HepG2 (cell line): ENCODE measurements around the gene EPM2AIP1. TPM values are rescaled to one million over a fixed set of nuclear protein-coding genes. Genes with fewer than 3 reads are reported as not detected.
A peak's percentile ranks its signal among the peaks of the same experiment; 100 is the strongest.

ENCODE experiments used
- AGO2 ChIP-seq: fragments of 200-400 bp; formaldehyde crosslinking; optimal IDR thresholded peaks from 2 replicates; pipeline ENCODE3; 2017; ENCODE audit warnings: mild to moderate bottlenecking, low read depth, low read length, moderate library complexity
- FOXP4 ChIP-seq: sonication (generic); formaldehyde crosslinking; IDR thresholded peaks from 2 replicates; pipeline ENCODE4 v1.4.0; 2020; ENCODE audit warnings: missing genetic modification reagents
- HBP1 ChIP-seq: IDR thresholded peaks from 2 replicates; pipeline ENCODE4 v1.6.1; 2016; ENCODE audit warnings: low read depth, control low read depth
- HNRNPL ChIP-seq: fragments of 200-400 bp; formaldehyde crosslinking; IDR thresholded peaks from 2 replicates; pipeline ENCODE4 v1.6.1; 2017; ENCODE audit warnings: mild to moderate bottlenecking, low read depth, low read length
- KDM5B ChIP-seq: sonication (generic); formaldehyde crosslinking; IDR thresholded peaks from 2 replicates; pipeline ENCODE4 v1.4.0; 2020; ENCODE audit warnings: missing genetic modification reagents, mild to moderate bottlenecking, borderline replicate concordance
- NFRKB ChIP-seq: fragments of 450-650 bp; IDR thresholded peaks from 2 replicates; pipeline ENCODE4 v1.6.1; 2017
- SMAD3 ChIP-seq: sonication (generic); formaldehyde crosslinking; IDR thresholded peaks from 2 replicates; pipeline ENCODE4 v1.4.0; 2020; ENCODE audit warnings: missing genetic modification reagents
- ZKSCAN5 ChIP-seq: sonication (generic); formaldehyde crosslinking; IDR thresholded peaks from 2 replicates; pipeline ENCODE4 v1.5.1; 2020; ENCODE audit warnings: mild to moderate bottlenecking, missing genetic modification reagents
- ZMYM2 ChIP-seq: sonication (generic); formaldehyde crosslinking; IDR thresholded peaks from 2 replicates; pipeline ENCODE4 v1.8.0; 2022; ENCODE audit warnings: mild to moderate bottlenecking, missing genetic modification reagents
- ZNF546 ChIP-seq: sonication (generic); formaldehyde crosslinking; conservative IDR thresholded peaks from 2 replicates; pipeline ENCODE4 v1.8.1; 2023; ENCODE audit warnings: mild to moderate bottlenecking, missing genetic modification reagents
- ZNF564 ChIP-seq: sonication (generic); formaldehyde crosslinking; IDR thresholded peaks from 2 replicates; pipeline ENCODE4 v1.8.1; 2023; ENCODE audit warnings: mild to moderate bottlenecking, missing genetic modification reagents
- ZNF777 ChIP-seq: sonication (generic); formaldehyde crosslinking; IDR thresholded peaks from 2 replicates; pipeline ENCODE4 v1.4.0; 2020; ENCODE audit warnings: missing genetic modification reagents
- ZUFSP ChIP-seq: sonication (generic); formaldehyde crosslinking; IDR thresholded peaks from 2 replicates; pipeline ENCODE4 v1.9.0; 2021; ENCODE audit warnings: missing genetic modification reagents, mild to moderate bottlenecking, borderline replicate concordance
- ZZZ3 ChIP-seq: sonication (generic); formaldehyde crosslinking; IDR thresholded peaks from 2 replicates; pipeline ENCODE4 v1.4.0; 2020; ENCODE audit warnings: missing genetic modification reagents, mild to moderate bottlenecking, borderline replicate concordance
- polyA plus RNA-seq, 8 experiments: library from polyadenylated mRNA; depleted of rRNA in 3 of 8; stranded (reverse) in 7 of 8; unstranded in 1 of 8; fragments of >200 nt; fragmentation: Illumina TruSeq in 4 of 8; extraction: Trizol in 4 of 8; gene quantifications; 2 replicates each; pipeline versions ENCODE4 v1.2.1 to v1.2.3, GENCODE V29; 2011 to 2016; ENCODE audit warnings: low read depth in 4 of 8, missing spikeins in 1 of 8, mixed read lengths in 1 of 8; ENCODE audit not compliant: insufficient read depth in 1 of 8
- total RNA-seq, 5 experiments: library from RNA; depleted of rRNA; stranded (reverse); fragments of >200 nt; fragmentation: Illumina TruSeq; extraction: Trizol; gene quantifications; 2 replicates each; pipeline ENCODE4 v1.2.3, GENCODE V29; 2016; ENCODE audit warnings: low read depth in 1 of 5
- TF ChIP-seq, protein P1 (sequence below): sonication (generic); formaldehyde crosslinking; IDR thresholded peaks from 2 replicates; pipeline ENCODE4 v1.4.0; 2020; ENCODE audit warnings: missing genetic modification reagents

The EPM2AIP1 gene
- total and polyA plus RNA-seq, 2 of the 13 experiments (the other 11 are each of a cell fraction or from before 2014, with no cell fraction given) = 10.7 to 23.0 TPM

DNA sequence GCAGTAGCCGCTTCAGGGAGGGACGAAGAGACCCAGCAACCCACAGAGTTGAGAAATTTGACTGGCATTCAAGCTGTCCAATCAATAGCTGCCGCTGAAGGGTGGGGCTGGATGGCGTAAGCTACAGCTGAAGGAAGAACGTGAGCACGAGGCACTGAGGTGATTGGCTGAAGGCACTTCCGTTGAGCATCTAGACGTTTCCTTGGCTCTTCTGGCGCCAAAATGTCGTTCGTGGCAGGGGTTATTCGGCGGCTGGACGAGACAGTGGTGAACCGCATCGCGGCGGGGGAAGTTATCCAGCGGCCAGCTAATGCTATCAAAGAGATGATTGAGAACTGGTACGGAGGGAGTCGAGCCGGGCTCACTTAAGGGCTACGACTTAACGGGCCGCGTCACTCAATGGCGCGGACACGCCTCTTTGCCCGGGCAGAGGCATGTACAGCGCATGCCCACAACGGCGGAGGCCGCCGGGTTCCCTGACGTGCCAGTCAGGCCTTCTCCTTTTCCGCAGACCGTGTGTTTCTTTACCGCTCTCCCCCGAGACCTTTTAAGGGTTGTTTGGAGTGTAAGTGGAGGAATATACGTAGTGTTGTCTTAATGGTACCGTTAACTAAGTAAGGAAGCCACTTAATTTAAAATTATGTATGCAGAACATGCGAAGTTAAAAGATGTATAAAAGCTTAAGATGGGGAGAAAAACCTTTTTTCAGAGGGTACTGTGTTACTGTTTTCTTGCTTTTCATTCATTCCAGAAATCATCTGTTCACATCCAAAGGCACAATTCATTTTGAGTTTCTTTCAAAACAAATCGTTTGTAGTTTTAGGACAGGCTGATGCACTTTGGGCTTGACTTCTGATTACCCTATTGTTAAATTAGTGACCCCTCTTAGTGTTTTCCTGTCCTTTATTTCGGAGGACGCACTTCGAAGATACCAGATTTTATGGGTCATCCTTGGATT lies 674 bp upstream of the EPM2AIP1 start, which contains the start of gene MLH1 (continued):
- TF ChIP-seq HNRNPL (peak; percentile 65; the same call in 1 of the 2 replicates), ZNF564 (CRISPR knock-in tag) (peak; percentile 68; the same call in 1 of the 2 replicates), ZNF546 (CRISPR knock-in tag) (no peak), AGO2 (no peak), KDM5B (CRISPR knock-in tag) (peak; percentile 42; the same call in 1 of the 2 replicates), ZMYM2 (CRISPR knock-in tag) (no peak), HBP1 (CRISPR knock-in tag) (peak; percentile 80; the same call in 1 of the 2 replicates), SMAD3 (CRISPR knock-in tag) (peak; percentile 55; the same call in 1 of the 2 replicates), FOXP4 (CRISPR knock-in tag) (no peak), ZNF777 (CRISPR knock-in tag) (peak; percentile 59), ZKSCAN5 (no peak), ZZZ3 (CRISPR knock-in tag) (0 out of 2 replicates have a peak, but pooled peaks have one; percentile 80), NFRKB (no peak), ZUFSP (no peak)
- TF ChIP-seq, protein P1, sequence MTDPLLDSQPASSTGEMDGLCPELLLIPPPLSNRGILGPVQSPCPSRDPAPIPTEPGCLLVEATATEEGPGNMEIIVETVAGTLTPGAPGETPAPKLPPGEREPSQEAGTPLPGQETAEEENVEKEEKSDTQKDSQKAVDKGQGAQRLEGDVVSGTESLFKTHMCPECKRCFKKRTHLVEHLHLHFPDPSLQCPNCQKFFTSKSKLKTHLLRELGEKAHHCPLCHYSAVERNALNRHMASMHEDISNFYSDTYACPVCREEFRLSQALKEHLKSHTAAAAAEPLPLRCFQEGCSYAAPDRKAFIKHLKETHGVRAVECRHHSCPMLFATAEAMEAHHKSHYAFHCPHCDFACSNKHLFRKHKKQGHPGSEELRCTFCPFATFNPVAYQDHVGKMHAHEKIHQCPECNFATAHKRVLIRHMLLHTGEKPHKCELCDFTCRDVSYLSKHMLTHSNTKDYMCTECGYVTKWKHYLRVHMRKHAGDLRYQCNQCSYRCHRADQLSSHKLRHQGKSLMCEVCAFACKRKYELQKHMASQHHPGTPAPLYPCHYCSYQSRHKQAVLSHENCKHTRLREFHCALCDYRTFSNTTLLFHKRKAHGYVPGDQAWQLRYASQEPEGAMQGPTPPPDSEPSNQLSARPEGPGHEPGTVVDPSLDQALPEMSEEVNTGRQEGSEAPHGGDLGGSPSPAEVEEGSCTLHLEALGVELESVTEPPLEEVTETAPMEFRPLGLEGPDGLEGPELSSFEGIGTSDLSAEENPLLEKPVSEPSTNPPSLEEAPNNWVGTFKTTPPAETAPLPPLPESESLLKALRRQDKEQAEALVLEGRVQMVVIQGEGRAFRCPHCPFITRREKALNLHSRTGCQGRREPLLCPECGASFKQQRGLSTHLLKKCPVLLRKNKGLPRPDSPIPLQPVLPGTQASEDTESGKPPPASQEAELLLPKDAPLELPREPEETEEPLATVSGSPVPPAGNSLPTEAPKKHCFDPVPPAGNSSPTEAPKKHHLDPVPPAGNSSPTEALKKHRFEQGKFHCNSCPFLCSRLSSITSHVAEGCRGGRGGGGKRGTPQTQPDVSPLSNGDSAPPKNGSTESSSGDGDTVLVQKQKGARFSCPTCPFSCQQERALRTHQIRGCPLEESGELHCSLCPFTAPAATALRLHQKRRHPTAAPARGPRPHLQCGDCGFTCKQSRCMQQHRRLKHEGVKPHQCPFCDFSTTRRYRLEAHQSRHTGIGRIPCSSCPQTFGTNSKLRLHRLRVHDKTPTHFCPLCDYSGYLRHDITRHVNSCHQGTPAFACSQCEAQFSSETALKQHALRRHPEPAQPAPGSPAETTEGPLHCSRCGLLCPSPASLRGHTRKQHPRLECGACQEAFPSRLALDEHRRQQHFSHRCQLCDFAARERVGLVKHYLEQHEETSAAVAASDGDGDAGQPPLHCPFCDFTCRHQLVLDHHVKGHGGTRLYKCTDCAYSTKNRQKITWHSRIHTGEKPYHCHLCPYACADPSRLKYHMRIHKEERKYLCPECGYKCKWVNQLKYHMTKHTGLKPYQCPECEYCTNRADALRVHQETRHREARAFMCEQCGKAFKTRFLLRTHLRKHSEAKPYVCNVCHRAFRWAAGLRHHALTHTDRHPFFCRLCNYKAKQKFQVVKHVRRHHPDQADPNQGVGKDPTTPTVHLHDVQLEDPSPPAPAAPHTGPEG (CRISPR knock-in tag) = peak; percentile 18; the same call in 1 of the 2 replicates
